ENCODE measurements around the gene GUCY2C.

Gene GUCY2C

DNA sequence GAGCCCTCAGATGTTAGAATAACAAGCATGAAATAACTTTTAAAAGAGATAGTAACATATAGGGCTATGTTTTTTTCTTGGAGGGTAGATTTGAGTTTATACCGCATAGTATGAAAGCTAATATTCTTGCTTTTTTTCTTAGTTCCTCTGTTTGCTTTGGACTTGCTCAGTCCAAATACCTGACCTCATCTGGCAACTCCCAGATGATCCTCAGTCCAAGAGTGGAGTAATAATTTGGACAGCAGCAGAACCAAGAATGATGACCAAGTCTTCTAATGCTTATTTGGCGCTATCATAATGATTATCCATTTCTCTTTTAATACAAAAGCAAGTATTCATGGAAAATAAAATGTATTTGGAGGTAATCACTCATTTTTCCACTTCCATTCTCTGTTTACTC, 45.6 kb downstream of the GUCY2C start:
- H3K4me1 ChIP-seq: no peaks in the 10 kb centered on the region
- no peak overlapping the region for H3K4me3 ChIP-seq (ENCODE audit: low read depth, low read length)
- no peaks in the 10 kb centered on the region for H3K36me3 ChIP-seq
- no peaks in the 10 kb centered on the region for H3K27me3 ChIP-seq
- H3K9me3 ChIP-seq: no peaks in the 10 kb centered on the region
- TF ChIP-seq, protein P1, sequence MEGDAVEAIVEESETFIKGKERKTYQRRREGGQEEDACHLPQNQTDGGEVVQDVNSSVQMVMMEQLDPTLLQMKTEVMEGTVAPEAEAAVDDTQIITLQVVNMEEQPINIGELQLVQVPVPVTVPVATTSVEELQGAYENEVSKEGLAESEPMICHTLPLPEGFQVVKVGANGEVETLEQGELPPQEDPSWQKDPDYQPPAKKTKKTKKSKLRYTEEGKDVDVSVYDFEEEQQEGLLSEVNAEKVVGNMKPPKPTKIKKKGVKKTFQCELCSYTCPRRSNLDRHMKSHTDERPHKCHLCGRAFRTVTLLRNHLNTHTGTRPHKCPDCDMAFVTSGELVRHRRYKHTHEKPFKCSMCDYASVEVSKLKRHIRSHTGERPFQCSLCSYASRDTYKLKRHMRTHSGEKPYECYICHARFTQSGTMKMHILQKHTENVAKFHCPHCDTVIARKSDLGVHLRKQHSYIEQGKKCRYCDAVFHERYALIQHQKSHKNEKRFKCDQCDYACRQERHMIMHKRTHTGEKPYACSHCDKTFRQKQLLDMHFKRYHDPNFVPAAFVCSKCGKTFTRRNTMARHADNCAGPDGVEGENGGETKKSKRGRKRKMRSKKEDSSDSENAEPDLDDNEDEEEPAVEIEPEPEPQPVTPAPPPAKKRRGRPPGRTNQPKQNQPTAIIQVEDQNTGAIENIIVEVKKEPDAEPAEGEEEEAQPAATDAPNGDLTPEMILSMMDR (IDR thresholded peaks at IDR 0.05; ENCODE audit: low read depth, low read length): no peak
- DNase-seq: no peak

DNA sequence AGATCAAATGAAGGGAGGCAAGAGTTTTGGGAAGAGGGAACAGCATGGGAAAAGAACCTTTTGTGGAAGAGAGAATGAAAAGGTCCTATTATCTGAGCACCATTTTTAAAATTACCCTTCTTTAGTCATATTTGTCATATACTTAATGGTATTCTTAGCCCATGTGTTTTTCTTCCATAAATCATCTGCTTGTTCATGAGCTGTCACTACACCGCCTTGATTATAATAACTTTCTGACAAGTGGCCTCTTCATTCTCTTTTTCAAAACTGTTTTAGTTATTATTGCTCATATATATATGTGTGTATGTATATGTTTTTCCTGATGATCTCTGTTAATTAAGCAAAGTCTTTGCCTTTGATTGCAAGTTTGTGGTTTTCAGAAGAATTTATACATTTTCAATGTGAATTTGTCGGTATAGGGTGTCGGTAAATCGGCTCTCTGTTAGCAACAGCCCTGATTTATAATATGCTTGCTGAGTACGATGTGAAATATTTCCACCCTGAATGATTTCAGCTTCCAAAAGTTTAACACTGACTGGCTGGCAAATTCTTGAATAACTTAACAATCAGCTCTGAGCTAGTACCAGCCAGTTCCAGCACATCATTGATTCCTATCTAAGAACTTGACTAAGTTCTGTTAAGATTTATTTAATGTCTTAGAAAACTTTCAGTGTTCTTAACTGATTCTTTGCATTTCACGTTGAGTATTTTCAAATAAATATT, 49.2 kb downstream of the GUCY2C start:
- H3K9me3 ChIP-seq: no peaks in the 10 kb centered on the region
- no peaks in the 10 kb centered on the region for H3K36me3 ChIP-seq
- H3K4me1 ChIP-seq: no peaks in the 10 kb centered on the region
- DNase-seq: no peak
- TF ChIP-seq, protein P1 (IDR thresholded peaks at IDR 0.05; ENCODE audit: low read depth, low read length): no peak
- no peak overlapping the region for H3K4me3 ChIP-seq (ENCODE audit: low read depth, low read length)
- no peaks in the 10 kb centered on the region for H3K27me3 ChIP-seq

GRCh38 chr12:14643251-14643650, 53.1 kb downstream of the GUCY2C start:
- H3K27me3 ChIP-seq: no peaks in the 10 kb centered on the region
- no peaks in the 10 kb centered on the region for H3K9me3 ChIP-seq
- no peaks in the 10 kb centered on the region for H3K36me3 ChIP-seq
- no peak for DNase-seq
- no peaks in the 10 kb centered on the region for H3K4me1 ChIP-seq
- no peak overlapping the region for H3K4me3 ChIP-seq (ENCODE audit: low read depth, low read length)
- TF ChIP-seq, protein P1 (IDR thresholded peaks at IDR 0.05; ENCODE audit: low read depth, low read length): no peak

GRCh38 chr12:14638066-14638465, 58.3 kb downstream of the GUCY2C start:
- TF ChIP-seq, protein P1 (IDR thresholded peaks at IDR 0.05; ENCODE audit: low read depth, low read length): no peak
- no peak for DNase-seq
- no peaks in the 10 kb centered on the region for H3K9me3 ChIP-seq

GRCh38 chr12:14635776-14636175, 60.6 kb downstream of the GUCY2C start:
- Histone ChIP-seq H3K27me3 (no peaks in the 10 kb centered on the region), H3K36me3 (no peaks in the 10 kb centered on the region), H3K4me1 (no peaks in the 10 kb centered on the region), H3K4me3 (ENCODE audit: low read depth, low read length) (no peak overlapping the region), H3K9me3 (no peaks in the 10 kb centered on the region)
- no peak for DNase-seq
- TF ChIP-seq, protein P1 (IDR thresholded peaks at IDR 0.05; ENCODE audit: low read depth, low read length): no peak

More at GRCh38 chr12:14638066-14638465, 58.3 kb downstream of the GUCY2C start:
- H3K27me3 ChIP-seq: no peaks in the 10 kb centered on the region
- no peak overlapping the region for H3K4me3 ChIP-seq (ENCODE audit: low read depth, low read length)
- no peaks in the 10 kb centered on the region for H3K4me1 ChIP-seq
- H3K36me3 ChIP-seq: no peaks in the 10 kb centered on the region

DNA sequence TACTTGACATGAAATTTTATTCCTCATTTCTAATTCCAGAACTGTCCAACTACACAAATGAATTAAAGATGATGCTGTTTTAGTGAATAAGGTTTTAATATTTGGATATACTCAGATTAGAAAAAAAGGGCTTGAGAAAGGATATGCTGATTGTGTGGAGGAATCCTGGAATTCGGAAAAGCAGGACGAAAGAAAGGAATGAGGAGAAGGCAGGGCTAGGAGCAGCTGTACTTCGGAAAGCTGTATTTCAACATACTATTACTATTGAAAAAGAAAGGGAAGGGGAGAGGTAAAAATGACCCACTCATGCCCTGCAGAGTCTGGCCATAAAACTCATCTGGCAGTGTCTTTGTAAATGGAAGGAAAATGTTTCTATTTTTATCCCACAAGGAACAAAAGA, 65.6 kb downstream of the GUCY2C start:
- TF ChIP-seq, protein P1 (IDR thresholded peaks at IDR 0.05; ENCODE audit: low read depth, low read length): no peak
- no peak for DNase-seq
- H3K9me3 ChIP-seq: no peaks in the 10 kb centered on the region
- H3K4me1 ChIP-seq: no peaks in the 10 kb centered on the region
- no peaks in the 10 kb centered on the region for H3K27me3 ChIP-seq
- no peak overlapping the region for H3K4me3 ChIP-seq (ENCODE audit: low read depth, low read length)
- no peaks in the 10 kb centered on the region for H3K36me3 ChIP-seq

All from BE2C (cell line).